HEK293 (cell line): ENCODE results near the gene EPHA2.

Experiments
- ATF2 ChIP-seq: fragments of 450-650 bp; formaldehyde crosslinking; IDR thresholded peaks from 2 replicates; pipeline ENCODE4 v1.5.1; 2016; ENCODE audit warnings: missing biosample characterization, missing genetic modification characterization, low read depth
- ZFP3 ChIP-seq: fragments of 450-650 bp; formaldehyde crosslinking; IDR thresholded peaks from 2 replicates; pipeline ENCODE4 v1.5.1; 2016; ENCODE audit warnings: low read depth, missing biosample characterization, missing genetic modification characterization
- ZNF670 ChIP-seq: fragments of 450-650 bp; formaldehyde crosslinking; IDR thresholded peaks from 2 replicates; pipeline ENCODE4 v1.5.1; 2016; ENCODE audit warnings: missing biosample characterization, missing genetic modification characterization, low read depth

GRCh38 chr1:16117936-16118335, 37.9 kb downstream of the EPHA2 start:
- no peak for TF ChIP-seq ZNF670 (tag by site-specific recombination)
- TF ChIP-seq ZFP3 (tag by site-specific recombination): no peak
- no peak for TF ChIP-seq ATF2 (tag by site-specific recombination)
